ENCODE measurements around the gene GABPB2. TPM values are rescaled to one million over a fixed set of nuclear protein-coding genes. Genes with fewer than 3 reads are reported as not detected.

The GABPB2 gene
- total and polyA plus RNA-seq, 2 of the 13 experiments (the other 11 are each of a cell fraction or from before 2014, with no cell fraction given), result 0.09 TPM; not detected in 1

GRCh38 chr1:151054971-151055547, 15.5 kb upstream of the GABPB2 start:
- POLR2A ChIA-PET, result interaction anchor here (0.6 to 1.2 kb wide), 2 partner anchors 9 to 48 kb away, joined by 3 read pairs; partner anchors contain the start of gene MINDY1
- Histone ChIP-seq H3K4me1 (ENCODE audit: insufficient read depth, low read length) (peaks cover 58% of the 10 kb centered on the region), H3K36me3 (replicated peaks in 1 of 2; ENCODE audit: control insufficient read depth in 1 of 2, insufficient read depth in 2 of 2, low read length in 2 of 2) (peaks cover 13 to 34% of the 10 kb centered on the region in 2 experiments), H3K27me3 (ENCODE audit: control insufficient read depth in 1 of 2, insufficient read depth in 2 of 2, low read length in 2 of 2) (no peaks in the 10 kb centered on the region), H3K9me3 (ENCODE audit: low read length) (no peaks in the 10 kb centered on the region), H3K27ac (ENCODE audit: extremely low read length, insufficient read depth, low read length) (no peak overlapping the region), H2AFZ (ENCODE audit: low read length) (no peak overlapping the region), H4K20me1 (ENCODE audit: insufficient read depth, low read length) (no peaks in the 10 kb centered on the region), H3K9ac (ENCODE audit: insufficient read depth, low read depth, low read length) (no peak overlapping the region), H3K4me3 (replicated peaks in 1 of 3; ENCODE audit: insufficient read depth in 1 of 3, low read depth in 2 of 3, low read length in 3 of 3) (no peak overlapping the region), H3K4me2 (ENCODE audit: low read depth, low read length) (no peak overlapping the region), H3K79me2 (ENCODE audit: insufficient read depth, low read length) (peaks cover 19% of the 10 kb centered on the region)
- TF ChIP-seq CEBPB (IDR thresholded peaks at IDR 0.05; ENCODE audit: borderline replicate concordance, low read depth, low read length) (peak; percentile 42), ATF4 (CRISPR knock-in tag; IDR thresholded peaks at IDR 0.05) (0 out of 4 replicates have a peak, but pooled peaks of 1 of the 2 experiments have one; percentile 30), ZNF580 (CRISPR knock-in tag; IDR thresholded peaks at IDR 0.05; ENCODE audit: borderline replicate concordance, low read depth) (no peak), BRF2 (CRISPR knock-in tag; IDR thresholded peaks at IDR 0.05) (no peak), HNF1B (CRISPR knock-in tag; IDR thresholded peaks at IDR 0.05) (no peak), CEBPG (CRISPR knock-in tag; IDR thresholded peaks at IDR 0.05) (peak; percentile 17; the same call in 1 of the 2 replicates)
- FAIRE-seq (no peak), ATAC-seq (no peak), DNase-seq (ENCODE audit: low spot score) (no peak)
- in situ Hi-C loops (cut with HindIII; ENCODE audit: extremely low pct_ligation_motif_present, low pct_unique_long_range_greater_than_20kb) (no loop called here), intact Hi-C loops (cut with micrococcal nuclease; ENCODE audit: unreplicated experiment) (no loop called here)
- BruUV-seq (replicated peaks), result no TSS peak
- CTCF ChIA-PET (ENCODE audit: low intra/inter-chr PET ratio, low total read pairs), result no interaction called here
- 95% methylated on average over 4 of the region's 4 CpGs for WGBS (ENCODE audit: low lambda C conversion rate)
